Neural progenitor cell (in vitro differentiated cells): Measurements from ENCODE around the gene SNTG2. TPM values are rescaled to one million over a fixed set of nuclear protein-coding genes. Genes with fewer than 3 reads are reported as not detected.

ENCODE experiments used
- DNase-seq: peaks from one replicate; pipeline ENCODE4 v3.0.0-alpha.2; 2016; ENCODE audit warnings: low spot score
- H2AFZ ChIP-seq: fragments of 200-600 bp; sonication (generic); replicated peaks from 2 replicates; pipeline ENCODE4 v1.6.1; 2016; ENCODE audit warnings: antibody characterized with exemption
- H3F3A ChIP-seq: fragments of 200-600 bp; sonication (generic); 2 replicates; pipeline ENCODE4 v1.6.1; 2016; ENCODE audit warnings: antibody characterized with exemption, low read depth
- H3K27ac ChIP-seq: fragments of 200-600 bp; sonication (generic); 2 replicates; pipeline ENCODE4 v1.5.1; 2016; ENCODE audit warnings: mild to moderate bottlenecking
- H3K27me3 ChIP-seq: fragments of 200-600 bp; sonication (generic); 2 replicates; pipeline ENCODE4 v1.6.1; 2016; ENCODE audit warnings: mild to moderate bottlenecking, moderate library complexity
- H3K36me3 ChIP-seq: fragments of 200-600 bp; sonication (generic); 2 replicates; pipeline ENCODE4 v1.5.1; 2016
- H3K4me1 ChIP-seq: fragments of 200-600 bp; sonication (generic); 2 replicates; pipeline ENCODE4 v1.6.1; 2016; ENCODE audit warnings: mixed run types
- H3K4me2 ChIP-seq: fragments of 200-600 bp; sonication (generic); 2 replicates; pipeline ENCODE4 v1.6.1; 2016
- H3K4me3 ChIP-seq: fragments of 200-600 bp; sonication (generic); 2 replicates; pipeline ENCODE4 v1.5.1; 2016
- H3K79me2 ChIP-seq: fragments of 200-600 bp; sonication (generic); 2 replicates; pipeline ENCODE4 v1.6.1; 2016; ENCODE audit warnings: low read depth
- H3K9ac ChIP-seq: fragments of 200-600 bp; sonication (generic); 2 replicates; pipeline ENCODE4 v1.6.1; 2016
- H3K9me3 ChIP-seq: fragments of 200-600 bp; sonication (generic); 2 replicates; pipeline ENCODE4 v1.5.1; 2016; ENCODE audit warnings: low read depth
- H4K20me1 ChIP-seq: fragments of 200-600 bp; sonication (generic); 2 replicates; pipeline ENCODE4 v1.6.1; 2016; ENCODE audit warnings: low read depth
- H3K27ac Mint-ChIP-seq: 3 replicates; pipeline ENCODE4 v1.8.0; 2021; ENCODE audit warnings: mixed read lengths
- H3K27me3 Mint-ChIP-seq: 2 replicates; pipeline ENCODE4 v1.8.0; 2022; ENCODE audit warnings: low read depth, mild to moderate bottlenecking, inconsistent platforms, moderate library complexity, mixed read lengths; ENCODE audit not compliant: insufficient read depth
- H3K36me3 Mint-ChIP-seq: 3 replicates; pipeline ENCODE4 v1.8.0; 2021; ENCODE audit warnings: mixed read lengths
- H3K4me1 Mint-ChIP-seq: 3 replicates; pipeline ENCODE4 v1.8.0; 2021; ENCODE audit warnings: mixed read lengths
- H3K4me3 Mint-ChIP-seq: 3 replicates; pipeline ENCODE4 v1.8.0; 2021; ENCODE audit warnings: mild to moderate bottlenecking, moderate library complexity, mixed read lengths
- H3K9me3 Mint-ChIP-seq: 3 replicates; pipeline ENCODE4 v1.8.0; 2020; ENCODE audit warnings: mixed read lengths
- EZH2 ChIP-seq: fragments of 200-600 bp; sonication (generic); IDR thresholded peaks from 2 replicates; pipeline ENCODE4 v1.6.1; 2017; ENCODE audit warnings: antibody characterized with exemption, mild to moderate bottlenecking, moderate library complexity
- EZH2phosphoT487 ChIP-seq: fragments of 200-600 bp; sonication (generic); IDR thresholded peaks from 2 replicates; pipeline ENCODE4 v1.6.1; 2017; ENCODE audit warnings: antibody characterized with exemption
- total RNA-seq: library from RNA; depleted of rRNA; stranded (reverse); fragments of >200 nt; gene quantifications from 2 replicates; pipeline ENCODE4 v1.2.3, GENCODE V29; 2015; ENCODE audit warnings: low replicate concordance
- TF ChIP-seq, protein P1 (sequence below): fragments of 200-600 bp; sonication (generic); IDR thresholded peaks from 2 replicates; pipeline ENCODE4 v1.5.1; 2017; ENCODE audit warnings: antibody characterized with exemption, mild to moderate bottlenecking

SNTG2 gene
- total RNA-seq, 1 donor from 2014 or later, result 1.1 TPM

DNA sequence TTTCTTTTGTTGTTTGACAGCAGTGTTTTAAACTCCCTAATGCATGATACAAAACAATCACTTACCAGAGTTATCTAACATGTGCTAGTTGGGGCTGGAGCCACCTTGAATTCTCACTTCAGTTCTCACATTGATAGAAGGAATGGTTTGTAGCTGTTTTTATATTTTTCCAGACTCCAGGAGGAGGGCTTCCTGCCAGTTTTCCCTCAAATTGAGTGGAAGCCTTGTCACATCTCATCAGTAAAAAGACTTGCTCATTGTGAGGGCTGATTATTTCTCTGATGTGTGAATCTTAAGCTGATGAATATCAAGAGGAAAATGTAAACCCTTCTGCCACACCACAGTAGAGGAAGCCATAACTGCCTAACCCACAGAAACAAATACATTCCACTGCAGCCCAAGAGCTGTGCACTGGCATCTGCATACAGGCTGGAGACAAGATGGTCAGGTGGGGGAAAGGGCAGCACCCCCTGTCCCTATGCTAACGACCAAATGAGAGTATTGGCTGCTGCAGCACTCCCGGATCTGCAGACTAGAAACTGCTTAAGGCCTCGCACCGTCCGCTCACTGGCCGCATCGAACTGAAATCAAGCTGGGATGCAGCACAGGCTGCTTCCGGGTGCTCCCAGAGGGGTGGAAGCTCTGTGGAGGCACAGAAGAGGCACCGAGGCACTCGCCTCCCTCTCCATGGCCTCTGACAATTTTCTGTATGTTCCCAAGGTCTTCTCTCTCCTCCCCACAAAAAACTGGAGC lies 388.9 kb downstream of the SNTG2 start:
- peak overlapping the region; percentile 79 for H2AFZ ChIP-seq
- Mint-ChIP-seq H3K36me3 (no peaks in the 10 kb centered on the region), H3K4me1 (peaks cover 21% of the 10 kb centered on the region), H3K27ac (no peak overlapping the region), H3K27me3 (no peaks in the 10 kb centered on the region), H3K9me3 (peaks cover 3% of the 10 kb centered on the region), H3K4me3 (no peak overlapping the region)
- no peaks in the 10 kb centered on the region for H3K9me3 ChIP-seq
- no peaks in the 10 kb centered on the region for H3K27me3 ChIP-seq
- H3K4me2 ChIP-seq, result no peak overlapping the region
- H3K4me1 ChIP-seq, result no peaks in the 10 kb centered on the region
- DNase-seq, result peak; percentile 6
- no peak overlapping the region for H3K9ac ChIP-seq
- H3K36me3 ChIP-seq, result no peaks in the 10 kb centered on the region
- no peak overlapping the region for H3K27ac ChIP-seq
- H4K20me1 ChIP-seq, result no peaks in the 10 kb centered on the region
- H3F3A ChIP-seq, result no peaks in the 10 kb centered on the region
- TF ChIP-seq, protein P1, sequence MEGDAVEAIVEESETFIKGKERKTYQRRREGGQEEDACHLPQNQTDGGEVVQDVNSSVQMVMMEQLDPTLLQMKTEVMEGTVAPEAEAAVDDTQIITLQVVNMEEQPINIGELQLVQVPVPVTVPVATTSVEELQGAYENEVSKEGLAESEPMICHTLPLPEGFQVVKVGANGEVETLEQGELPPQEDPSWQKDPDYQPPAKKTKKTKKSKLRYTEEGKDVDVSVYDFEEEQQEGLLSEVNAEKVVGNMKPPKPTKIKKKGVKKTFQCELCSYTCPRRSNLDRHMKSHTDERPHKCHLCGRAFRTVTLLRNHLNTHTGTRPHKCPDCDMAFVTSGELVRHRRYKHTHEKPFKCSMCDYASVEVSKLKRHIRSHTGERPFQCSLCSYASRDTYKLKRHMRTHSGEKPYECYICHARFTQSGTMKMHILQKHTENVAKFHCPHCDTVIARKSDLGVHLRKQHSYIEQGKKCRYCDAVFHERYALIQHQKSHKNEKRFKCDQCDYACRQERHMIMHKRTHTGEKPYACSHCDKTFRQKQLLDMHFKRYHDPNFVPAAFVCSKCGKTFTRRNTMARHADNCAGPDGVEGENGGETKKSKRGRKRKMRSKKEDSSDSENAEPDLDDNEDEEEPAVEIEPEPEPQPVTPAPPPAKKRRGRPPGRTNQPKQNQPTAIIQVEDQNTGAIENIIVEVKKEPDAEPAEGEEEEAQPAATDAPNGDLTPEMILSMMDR, result no peak
- TF ChIP-seq EZH2 (no peak), EZH2phosphoT487 (no peak)
- no peaks in the 10 kb centered on the region for H3K79me2 ChIP-seq
- no peak overlapping the region for H3K4me3 ChIP-seq

GRCh38 chr2:1340141-1340512 lies 389.5 kb downstream of the SNTG2 start:
- H3K4me1 ChIP-seq, result no peaks in the 10 kb centered on the region
- H3K79me2 ChIP-seq, result no peaks in the 10 kb centered on the region
- no peak overlapping the region for H3K4me3 ChIP-seq
- Mint-ChIP-seq H3K36me3 (no peaks in the 10 kb centered on the region), H3K27ac (no peak overlapping the region), H3K4me3 (no peak overlapping the region), H3K9me3 (peaks cover 3% of the 10 kb centered on the region), H3K4me1 (peaks cover 21% of the 10 kb centered on the region), H3K27me3 (no peaks in the 10 kb centered on the region)
- H2AFZ ChIP-seq, result peak overlapping the region; percentile 79
- no peaks in the 10 kb centered on the region for H3K9me3 ChIP-seq
- no peak overlapping the region for H3K4me2 ChIP-seq
- DNase-seq, result no peak
- H3F3A ChIP-seq, result no peaks in the 10 kb centered on the region
- no peaks in the 10 kb centered on the region for H4K20me1 ChIP-seq
- H3K27ac ChIP-seq, result no peak overlapping the region
- no peaks in the 10 kb centered on the region for H3K36me3 ChIP-seq
- TF ChIP-seq, protein P1, result no peak
- TF ChIP-seq EZH2, result no peak
- no peak for TF ChIP-seq EZH2phosphoT487
- H3K27me3 ChIP-seq, result no peaks in the 10 kb centered on the region
- no peak overlapping the region for H3K9ac ChIP-seq

GRCh38 chr2:1341404-1342120 lies 390.9 kb downstream of the SNTG2 start:
- H3F3A ChIP-seq, result no peaks in the 10 kb centered on the region
- H3K36me3 ChIP-seq, result no peaks in the 10 kb centered on the region
- peaks cover 3% of the 10 kb centered on the region for H3K9me3 Mint-ChIP-seq
- H2AFZ ChIP-seq, result no peak overlapping the region
- H3K79me2 ChIP-seq, result no peaks in the 10 kb centered on the region
- no peak overlapping the region for H3K27ac ChIP-seq
- no peak overlapping the region for H3K4me3 ChIP-seq
- peaks cover 21% of the 10 kb centered on the region for H3K4me1 Mint-ChIP-seq
- no peaks in the 10 kb centered on the region for H3K36me3 Mint-ChIP-seq
- H3K9me3 ChIP-seq, result no peaks in the 10 kb centered on the region
- no peak for TF ChIP-seq EZH2phosphoT487
- no peak for TF ChIP-seq EZH2
- TF ChIP-seq, protein P1, result no peak
- no peak overlapping the region for H3K27ac Mint-ChIP-seq
- no peaks in the 10 kb centered on the region for H3K27me3 ChIP-seq
- no peak for DNase-seq
- no peaks in the 10 kb centered on the region for H3K27me3 Mint-ChIP-seq
- no peak overlapping the region for H3K9ac ChIP-seq
- H3K4me1 ChIP-seq, result no peaks in the 10 kb centered on the region
- H3K4me2 ChIP-seq, result no peak overlapping the region
- no peak overlapping the region for H3K4me3 Mint-ChIP-seq
- H4K20me1 ChIP-seq, result no peaks in the 10 kb centered on the region
